ENCODE measurements around the gene COA7.
"Not testable (repeated sequence)": the region's sequence is repeated elsewhere in the genome, so short reads cannot be mapped to it uniquely, and the experiment has no call there.

The COA7 gene

DNA sequence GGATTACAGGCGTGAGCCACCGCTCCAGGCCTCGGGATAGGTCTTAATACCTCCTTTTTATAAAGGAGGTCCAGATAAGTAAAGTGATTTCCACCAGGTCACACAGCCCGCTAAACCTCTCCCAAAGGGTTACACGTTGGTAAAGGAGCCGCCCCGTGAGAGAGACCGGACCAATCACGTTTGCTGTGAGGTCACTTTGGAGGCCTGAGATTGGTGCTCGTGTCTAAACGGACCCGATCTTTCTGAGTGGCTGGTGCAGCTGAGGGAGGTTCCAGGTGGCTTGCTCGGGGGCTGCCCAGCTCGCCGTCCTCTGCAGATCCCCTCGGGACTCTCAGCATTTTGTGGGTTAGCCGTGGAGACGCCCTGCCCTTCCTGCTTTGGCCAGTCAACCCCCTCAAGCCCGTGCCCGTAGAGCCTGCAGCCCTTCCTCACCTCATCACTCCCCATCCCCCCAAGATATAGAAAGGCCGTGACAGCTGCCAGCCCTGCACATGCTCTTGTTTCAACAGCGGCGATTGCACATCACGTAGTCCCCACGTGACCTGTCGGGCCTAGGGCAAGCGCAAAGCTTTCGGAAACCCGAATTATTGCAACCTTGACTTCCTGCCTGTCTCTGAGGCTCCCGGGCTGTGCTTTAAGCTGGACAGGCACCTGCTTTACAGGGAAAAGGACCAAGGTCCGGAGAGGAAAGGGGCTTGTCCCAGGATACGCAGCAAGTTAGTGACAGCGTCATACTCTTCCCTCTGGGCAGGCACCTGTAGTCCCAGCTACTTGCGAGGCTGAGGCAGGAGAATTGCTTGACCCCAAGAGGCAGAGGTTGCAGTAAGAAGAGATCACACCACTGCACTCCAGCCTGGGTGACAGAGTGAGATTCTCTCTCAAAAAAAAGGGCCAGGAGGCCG, 5.0 kb upstream of the COA7 start:
- DNase-seq = peak; percentile 72

- DNase-seq = no peak
Measured at GRCh38 chr1:52695627-52696026, 2.5 kb downstream of the COA7 start.

DNA sequence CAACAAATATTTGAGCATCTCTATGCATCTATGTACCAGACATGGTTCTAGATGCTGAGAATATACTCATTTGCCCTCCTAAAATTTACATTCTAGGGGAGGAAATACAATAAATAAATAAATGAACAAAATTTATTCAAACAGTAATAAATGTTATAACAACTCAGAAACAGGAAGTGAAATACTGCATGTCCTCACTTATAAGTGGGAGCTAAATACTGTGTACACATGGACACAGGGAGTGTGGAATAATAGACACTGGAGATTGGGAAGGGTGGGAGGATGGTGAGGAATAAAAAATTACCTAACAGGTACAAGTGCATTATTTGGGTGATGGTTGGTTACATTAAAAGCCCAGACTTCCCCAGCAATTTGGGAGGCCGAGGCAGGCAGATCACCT, 4.3 kb downstream of the COA7 start:
- DNase-seq = no peak

- DNase-seq = not testable (repeated sequence)
Measured at GRCh38 chr1:52693351-52693750, 4.8 kb downstream of the COA7 start.

GRCh38 chr1:52692697-52693096, 5.5 kb downstream of the COA7 start:
- DNase-seq = no peak

- DNase-seq = no peak
Measured at GRCh38 chr1:52691821-52692220, 6.3 kb downstream of the COA7 start.

DNA sequence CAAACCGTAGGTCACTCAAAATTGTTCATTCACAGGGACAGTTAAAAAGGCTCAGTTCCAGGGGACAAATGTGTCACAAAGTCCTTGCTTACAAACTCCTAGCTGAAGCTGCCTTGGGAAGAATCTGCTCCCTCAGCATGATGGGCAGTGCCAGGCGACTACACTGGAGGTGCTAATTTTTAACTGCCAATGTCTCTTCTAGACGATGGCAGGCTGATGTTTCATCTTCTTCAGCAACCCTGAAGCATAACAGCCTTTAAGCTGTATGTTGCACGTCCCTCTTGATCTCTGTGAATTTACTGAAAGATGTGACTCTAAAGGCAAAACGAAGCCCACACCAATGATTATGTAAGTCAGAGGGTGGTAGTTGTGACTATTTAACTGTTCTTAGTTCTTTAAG, 11.3 kb downstream of the COA7 start:
- DNase-seq = no peak

- DNase-seq = peak; percentile 76
Measured at GRCh38 chr1:52686261-52686751, 11.8 kb downstream of the COA7 start.

GRCh38 chr1:52684545-52684944, 13.6 kb downstream of the COA7 start:
- DNase-seq = no peak

- DNase-seq = no peak
Measured at GRCh38 chr1:52683367-52683940, 14.7 kb downstream of the COA7 start.

DNA sequence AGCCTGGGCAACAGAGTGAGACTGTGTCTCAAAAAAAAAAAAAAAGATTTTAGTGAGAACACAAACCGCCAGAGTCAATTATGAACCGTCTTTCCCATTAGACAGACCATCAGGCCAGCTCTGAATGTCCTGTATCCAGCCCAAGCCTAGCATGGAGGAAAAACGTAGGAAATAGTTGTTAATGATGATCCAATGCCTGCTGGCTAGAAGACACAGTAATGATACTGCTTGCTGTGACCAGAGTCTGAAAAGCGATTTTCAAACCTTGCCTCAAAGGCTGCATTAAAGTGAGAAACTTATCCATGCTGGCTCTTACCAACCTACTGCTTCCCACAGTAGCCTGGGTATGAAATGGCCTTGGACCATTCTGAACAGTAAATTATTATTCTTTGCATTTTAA, 17.0 kb downstream of the COA7 start:
- DNase-seq = no peak

DNA sequence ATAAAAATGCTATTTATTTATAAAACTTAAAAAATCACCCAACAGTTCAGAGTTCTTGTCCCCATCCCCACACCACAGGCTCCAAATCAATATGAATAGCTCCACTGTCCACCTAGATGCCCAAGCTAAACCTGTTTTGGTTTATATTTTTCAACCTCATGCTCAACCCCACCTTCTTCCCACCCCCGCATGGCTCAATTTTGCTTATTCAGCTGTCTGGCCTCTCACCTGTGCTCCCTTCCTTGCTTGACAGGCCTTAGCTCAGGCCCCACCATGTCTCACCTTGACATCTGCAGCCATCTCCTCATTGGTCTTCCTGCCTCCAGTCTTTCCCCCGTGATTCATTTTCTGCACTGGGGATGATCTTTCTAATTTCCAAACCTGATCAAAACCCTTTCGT, 17.8 kb downstream of the COA7 start:
- DNase-seq = no peak

GRCh38 chr1:52679498-52679897, 18.6 kb downstream of the COA7 start:
- no peak for DNase-seq

DNA sequence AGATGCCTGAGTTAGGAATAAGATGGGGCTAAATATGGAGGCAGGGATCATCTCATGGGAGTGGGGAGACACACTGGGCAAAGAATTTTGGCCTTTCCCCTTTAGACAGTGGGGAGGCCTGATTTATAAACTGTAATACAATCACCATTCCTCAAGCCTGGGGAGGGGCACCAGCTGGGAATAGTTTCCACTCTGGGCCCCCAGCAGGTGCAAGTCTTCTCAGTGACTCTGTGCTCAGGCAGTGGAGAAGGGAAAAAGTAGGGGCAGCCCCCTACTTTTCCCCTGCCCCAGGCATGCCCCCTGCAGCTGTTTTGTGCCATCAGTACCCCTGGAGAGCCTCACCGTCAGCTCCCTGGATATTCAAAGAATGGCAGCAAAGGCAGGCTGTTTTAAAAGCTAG, 19.1 kb downstream of the COA7 start:
- no peak for DNase-seq

DNA sequence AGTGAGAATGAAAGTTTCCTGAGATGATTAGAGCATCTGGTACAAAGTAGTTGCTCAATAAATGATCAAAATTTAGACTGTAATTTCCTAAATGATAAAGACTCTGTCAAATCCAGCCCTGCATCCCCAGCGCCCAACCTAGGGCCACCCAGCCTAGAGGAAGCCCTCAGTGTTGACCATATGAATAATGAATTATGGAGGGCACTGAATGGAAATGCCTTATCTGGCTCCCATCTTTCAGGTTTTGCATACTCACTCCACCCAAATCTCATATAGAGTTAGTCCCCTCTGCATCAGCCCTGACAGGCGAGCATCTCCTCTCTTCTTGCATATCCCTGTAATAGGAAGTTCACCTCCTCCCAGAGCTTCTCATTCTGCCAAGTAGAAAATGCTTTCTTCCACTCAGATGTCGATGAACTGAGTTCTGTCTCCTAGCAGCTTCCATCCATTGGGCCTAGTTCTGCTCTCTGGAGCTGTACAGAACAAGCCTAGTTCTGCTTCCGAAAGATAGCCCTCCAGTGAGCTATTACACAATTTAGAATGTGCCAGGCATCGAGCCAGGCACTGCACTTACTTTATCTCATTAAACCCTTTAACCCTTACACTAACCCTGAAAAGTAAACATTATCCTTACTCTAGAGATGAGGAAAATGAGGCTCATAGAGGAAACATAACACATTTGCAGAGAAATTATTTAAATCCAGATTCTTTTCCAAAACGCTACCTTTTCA, 20.9 kb downstream of the COA7 start:
- no peak for DNase-seq

DNA sequence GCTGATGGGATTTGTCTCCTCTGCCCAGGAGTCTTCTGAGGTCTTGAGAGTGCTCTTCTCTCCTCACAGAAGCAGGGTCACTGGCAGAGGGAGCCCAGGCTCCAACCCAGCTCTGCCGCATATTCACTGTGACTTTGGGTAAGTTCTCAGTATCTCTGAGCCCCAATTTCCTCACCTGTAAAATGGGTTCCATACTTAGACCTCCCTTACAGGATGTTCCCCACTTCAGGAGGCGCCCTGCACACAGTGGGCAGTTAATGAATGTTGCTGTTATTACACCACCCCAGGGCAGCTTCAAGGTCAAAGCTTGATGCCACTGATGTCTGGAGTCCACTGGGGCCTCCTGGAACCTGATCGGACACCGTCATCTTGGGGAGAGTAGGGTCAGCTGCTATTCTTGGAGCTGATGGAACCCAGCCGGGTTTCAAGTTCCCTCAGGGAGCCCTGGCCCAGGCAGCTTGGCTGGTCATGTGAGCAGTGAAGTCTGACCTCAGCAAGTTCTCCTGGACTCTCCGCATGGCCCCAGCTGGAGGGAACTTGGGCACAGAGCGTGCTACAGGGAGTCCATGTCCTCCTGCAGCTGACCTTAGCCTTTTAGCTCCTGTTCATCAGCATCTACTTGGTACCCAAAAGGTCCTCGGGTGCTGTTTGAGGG, 21.8 kb downstream of the COA7 start:
- DNase-seq = no peak

DNA sequence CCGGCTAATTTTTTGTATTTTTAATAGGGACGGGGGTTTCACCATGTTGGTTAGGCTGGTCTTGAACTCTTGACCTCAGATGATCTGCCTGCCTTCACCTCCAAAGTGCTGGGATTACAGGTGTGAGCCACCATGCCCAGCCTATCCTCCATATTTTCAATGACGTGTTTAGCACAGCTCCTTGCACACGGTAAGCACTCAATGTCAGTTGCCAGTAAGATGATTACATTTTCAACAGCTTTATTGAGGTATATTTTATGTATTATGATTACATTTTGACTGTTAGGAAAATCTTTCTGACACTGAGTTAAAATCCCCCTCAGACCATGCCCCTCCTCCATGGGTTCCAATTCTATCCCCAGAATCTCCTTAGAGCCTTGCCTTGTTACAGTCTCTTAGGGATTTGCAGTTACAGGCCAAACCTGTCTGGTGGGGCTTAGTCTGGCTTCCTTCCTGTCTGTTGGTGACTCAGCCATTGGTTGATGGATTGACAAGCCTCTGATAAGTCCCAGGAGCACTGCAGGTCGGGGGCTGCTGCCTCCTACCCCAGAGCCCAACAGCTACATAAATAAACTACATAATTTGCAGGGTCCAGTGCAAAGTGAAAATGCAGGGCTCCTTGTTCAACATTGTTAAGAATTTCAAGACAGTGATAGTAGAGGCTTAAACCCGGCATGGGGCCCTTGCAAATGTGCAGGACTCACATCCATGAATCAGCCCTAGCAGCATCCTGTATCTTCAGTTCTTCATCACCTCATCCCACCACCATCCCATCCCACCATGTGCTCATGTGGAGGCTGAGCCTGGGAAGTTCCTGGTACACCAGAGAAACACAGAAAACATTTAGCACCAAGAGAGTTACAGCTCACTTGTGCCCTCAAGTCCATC, 23.4 kb downstream of the COA7 start:
- no peak for DNase-seq

- no peak for DNase-seq
Measured at GRCh38 chr1:52673513-52673912, 24.6 kb downstream of the COA7 start.

DNA sequence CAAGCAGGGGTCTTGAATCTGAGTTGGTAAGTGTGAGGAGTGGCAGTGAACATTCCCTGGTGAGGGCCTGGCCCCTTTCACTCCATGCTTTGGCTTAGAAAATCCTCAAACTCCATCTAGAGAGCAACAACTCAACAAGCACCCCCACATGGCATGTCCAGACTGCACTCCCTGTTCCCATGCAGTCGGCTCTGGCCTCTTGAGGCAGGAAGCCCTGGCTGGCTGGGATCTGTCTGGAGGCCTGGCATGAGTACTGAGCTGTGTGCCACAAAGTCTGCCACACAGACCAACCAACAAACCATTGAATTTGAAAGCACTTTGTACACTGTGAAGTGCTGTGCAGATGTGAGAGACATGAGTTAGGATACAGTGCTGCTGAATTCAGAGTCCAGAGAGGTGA, 25.2 kb downstream of the COA7 start:
- DNase-seq = no peak

GRCh38 chr1:52670604-52671003, 27.5 kb downstream of the COA7 start:
- DNase-seq = no peak

DNA sequence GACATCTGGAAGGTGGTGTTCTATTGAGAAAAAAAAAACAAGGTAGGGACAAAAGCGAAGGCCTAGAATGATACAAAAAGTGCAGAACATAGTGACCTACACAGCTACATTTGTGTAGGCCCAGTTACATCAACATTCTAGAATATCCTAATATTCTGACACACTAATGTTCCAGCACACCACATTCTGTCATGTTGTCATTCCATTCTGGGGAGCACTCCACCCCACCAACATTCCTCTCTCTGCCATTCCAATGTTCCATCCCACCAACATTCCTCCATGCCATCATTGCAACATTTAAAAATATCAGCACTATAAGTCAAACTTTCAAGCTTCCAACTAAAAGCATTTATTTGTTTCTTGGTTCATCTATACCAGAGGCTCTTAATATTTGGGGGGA, 28.5 kb downstream of the COA7 start:
- DNase-seq = no peak

GRCh38 chr1:52668711-52669110, 29.4 kb downstream of the COA7 start:
- no peak for DNase-seq
